Measurements from ENCODE around the gene DDX39A.
A peak's percentile ranks its signal among the peaks of the same experiment; 100 is the strongest.

The DDX39A gene

GRCh38 chr19:14394167-14394566 lies 25.0 kb downstream of the DDX39A start:
- Histone ChIP-seq H3K27ac (no peak overlapping the region), H3K4me1 (ENCODE audit: control insufficient read depth in 1 of 2, insufficient read depth in 1 of 2, low read depth in 1 of 2, low read length in 1 of 2) (peaks cover 0 to 4% of the 10 kb centered on the region in 2 experiments), H3K9me3 (peaks cover 8% of the 10 kb centered on the region), H3K27me3 (no peaks in the 10 kb centered on the region), H3K36me3 (peaks cover 96% of the 10 kb centered on the region), H3K4me3 (ENCODE audit: low read depth in 1 of 2, low read length in 1 of 2) (no peak overlapping the region)
- TF ChIP-seq CTCF (IDR thresholded peaks at IDR 0.05), result no peak

DNA sequence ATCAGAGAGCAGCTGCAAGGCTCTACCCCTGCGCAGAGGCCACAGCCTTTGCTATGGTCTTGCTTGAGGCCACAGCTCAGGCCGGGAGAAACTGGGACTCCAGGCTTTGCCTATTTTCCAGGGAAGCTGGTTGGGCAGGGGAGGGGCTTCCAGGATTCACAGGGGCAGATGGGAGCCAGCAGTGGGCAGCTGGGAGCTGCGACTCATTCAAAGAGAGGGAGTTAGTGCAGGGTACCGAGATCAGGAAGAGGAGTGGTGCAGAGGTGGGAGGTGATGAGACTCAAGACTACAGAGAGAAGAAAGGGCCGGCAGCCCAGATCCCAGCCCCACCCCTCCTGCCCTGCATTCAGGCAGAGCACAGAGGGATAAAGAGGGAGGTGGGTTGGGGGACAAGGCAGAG lies 25.8 kb downstream of the DDX39A start:
- Histone ChIP-seq H3K27me3 (no peaks in the 10 kb centered on the region), H3K27ac (no peak overlapping the region), H3K4me3 (ENCODE audit: low read depth in 1 of 2, low read length in 1 of 2) (no peak overlapping the region), H3K4me1 (ENCODE audit: control insufficient read depth in 1 of 2, insufficient read depth in 1 of 2, low read depth in 1 of 2, low read length in 1 of 2) (peaks cover 6 to 9% of the 10 kb centered on the region in 2 experiments), H3K9me3 (peaks cover 8% of the 10 kb centered on the region), H3K36me3 (peaks cover 93% of the 10 kb centered on the region)
- no peak for TF ChIP-seq CTCF (IDR thresholded peaks at IDR 0.05)

DNA sequence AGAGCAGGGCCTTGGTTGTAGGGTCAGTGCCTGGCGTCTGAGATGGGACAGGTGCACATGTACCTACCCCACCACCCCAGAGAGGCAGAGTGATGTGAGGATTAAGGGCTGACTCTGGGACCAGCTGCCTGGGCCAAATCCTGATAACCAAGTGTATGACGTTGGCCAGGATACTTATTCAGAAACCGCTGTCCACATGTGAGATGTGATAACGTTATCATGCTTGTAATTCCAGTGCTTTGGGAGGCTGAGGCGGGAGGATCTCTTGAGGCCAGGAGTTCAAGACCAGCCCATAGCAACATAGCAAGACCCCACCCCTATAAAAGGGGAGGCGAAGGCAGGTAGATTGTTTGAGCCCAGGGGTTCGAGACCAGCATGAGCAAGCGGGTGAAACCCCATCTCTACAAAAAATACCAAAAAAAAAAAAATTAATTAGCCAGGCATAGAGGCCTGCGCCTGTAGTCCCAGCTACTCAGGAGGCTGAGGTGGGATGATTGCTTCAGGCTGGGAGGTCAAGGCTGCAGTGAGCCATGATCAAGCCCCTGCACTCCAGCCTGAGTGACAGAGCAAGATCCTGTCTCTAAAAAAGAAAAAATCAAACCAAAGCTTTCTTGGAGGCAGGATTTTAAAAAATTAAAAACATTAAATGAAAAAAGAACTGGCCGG lies 27.9 kb downstream of the DDX39A start:
- Histone ChIP-seq H3K4me1 (ENCODE audit: control insufficient read depth in 1 of 2, insufficient read depth in 1 of 2, low read depth in 1 of 2, low read length in 1 of 2) (peaks cover 11 to 22% of the 10 kb centered on the region in 2 experiments), H3K4me3 (ENCODE audit: low read depth in 1 of 2, low read length in 1 of 2) (no peak overlapping the region), H3K9me3 (peaks cover 8% of the 10 kb centered on the region), H3K27me3 (no peaks in the 10 kb centered on the region), H3K27ac (no peak overlapping the region), H3K36me3 (peaks cover 90% of the 10 kb centered on the region)
- TF ChIP-seq CTCF (IDR thresholded peaks at IDR 0.05), result no peak

GRCh38 chr19:14390548-14390947 lies 28.6 kb downstream of the DDX39A start:
- no peak overlapping the region for H3K4me3 ChIP-seq (ENCODE audit: low read depth in 1 of 2, low read length in 1 of 2)
- peaks cover 17 to 28% of the 10 kb centered on the region in 2 experiments for H3K4me1 ChIP-seq (ENCODE audit: control insufficient read depth in 1 of 2, insufficient read depth in 1 of 2, low read depth in 1 of 2, low read length in 1 of 2)
- TF ChIP-seq CTCF (IDR thresholded peaks at IDR 0.05), result no peak
- peak overlapping the region; percentile 18 for H3K27ac ChIP-seq
- peaks cover 82% of the 10 kb centered on the region for H3K36me3 ChIP-seq
- H3K9me3 ChIP-seq, result peaks cover 8% of the 10 kb centered on the region
- H3K27me3 ChIP-seq, result no peaks in the 10 kb centered on the region

GRCh38 chr19:14385492-14385891 lies 33.6 kb downstream of the DDX39A start:
- Histone ChIP-seq H3K36me3 (peaks cover 42% of the 10 kb centered on the region), H3K27me3 (no peaks in the 10 kb centered on the region), H3K4me3 (ENCODE audit: low read depth in 1 of 2, low read length in 1 of 2) (peak overlapping the region; percentile 86 to 91), H3K27ac (peak overlapping the region; percentile 94), H3K9me3 (peaks cover under 1% of the 10 kb centered on the region), H3K4me1 (ENCODE audit: control insufficient read depth in 1 of 2, insufficient read depth in 1 of 2, low read depth in 1 of 2, low read length in 1 of 2) (peaks cover 40 to 61% of the 10 kb centered on the region in 2 experiments)
- no peak for TF ChIP-seq CTCF (IDR thresholded peaks at IDR 0.05)
